WTC11 (cell line): ENCODE data around the gene ZNF547. TPM values are rescaled to one million over a fixed set of nuclear protein-coding genes. Genes with fewer than 3 reads are reported as not detected.

Experiments
- ATAC-seq: fragments of 200-7000 bp; cut with Tn5 transposase; 2 replicates; pipeline ENCODE4 v1.10.0; 2021; ENCODE audit warnings: mild to moderate bottlenecking, moderate library complexity
- CTCF ChIA-PET: fragments of 300-600 bp; sonication (Branson Sonifier 250); formaldehyde crosslinking; loops from one replicate; lab custom pipeline; 2021; ENCODE audit warnings: antibody characterized with exemption; lab: Charles Lee
- POLR2A ChIA-PET: fragments of 350-600 bp; sonication (Branson Sonifier 250); formaldehyde crosslinking; loops from one replicate; lab custom pipeline; 2021; ENCODE audit warnings: antibody characterized with exemption; lab: Charles Lee
- DNase-seq: peaks from one replicate; pipeline ENCODE4 v3.0.0; 2021; ENCODE audit warnings: low spot score
- H3K27ac Mint-ChIP-seq: 2 replicates; pipeline ENCODE4 v1.8.0; 2021; ENCODE audit warnings: mixed read lengths
- H3K27me3 Mint-ChIP-seq: 2 replicates; pipeline ENCODE4 v1.8.0; 2021; ENCODE audit warnings: low read depth, mild to moderate bottlenecking, moderate library complexity, mixed read lengths
- H3K36me3 Mint-ChIP-seq: 2 replicates; pipeline ENCODE4 v1.8.0; 2021; ENCODE audit warnings: mixed read lengths
- H3K4me1 Mint-ChIP-seq: 2 replicates; pipeline ENCODE4 v1.8.0; 2022; ENCODE audit warnings: mixed read lengths
- H3K4me3 Mint-ChIP-seq: 2 replicates; pipeline ENCODE4 v1.8.0; 2021; ENCODE audit warnings: mild to moderate bottlenecking, moderate library complexity, mixed read lengths
- H3K9me3 Mint-ChIP-seq: 2 replicates; pipeline ENCODE4 v1.8.0; 2021; ENCODE audit warnings: mixed read lengths
- ATF2 ChIP-seq: sonication (generic); formaldehyde crosslinking; IDR thresholded peaks from 2 replicates; pipeline ENCODE4 v1.8.1; 2022; ENCODE audit warnings: low read depth, missing genetic modification reagents, borderline replicate concordance
- ATF3 ChIP-seq: sonication (generic); formaldehyde crosslinking; conservative IDR thresholded peaks from 2 replicates; pipeline ENCODE4 v1.8.1; 2022; ENCODE audit warnings: mild to moderate bottlenecking, missing genetic modification reagents
- CREB1 ChIP-seq: sonication (generic); formaldehyde crosslinking; IDR thresholded peaks from 2 replicates; pipeline ENCODE4 v1.8.0; 2023; ENCODE audit warnings: mild to moderate bottlenecking, missing genetic modification reagents
- CTCF ChIP-seq: fragments of 200-600 bp; IDR thresholded peaks from 2 replicates; pipeline ENCODE4 v1.8.0; 2022; ENCODE audit warnings: antibody characterized with exemption
- E2F1 ChIP-seq: sonication (generic); formaldehyde crosslinking; IDR thresholded peaks from 2 replicates; pipeline ENCODE4 v1.8.0; 2022; ENCODE audit warnings: mild to moderate bottlenecking, missing genetic modification reagents
- TCF7 ChIP-seq: sonication (generic); formaldehyde crosslinking; IDR thresholded peaks from 2 replicates; pipeline ENCODE4 v1.8.0; 2022; ENCODE audit warnings: mild to moderate bottlenecking, low read depth, missing genetic modification reagents, moderate library complexity
- USF2 ChIP-seq: sonication (generic); formaldehyde crosslinking; IDR thresholded peaks from 2 replicates; pipeline ENCODE4 v1.8.1; 2023; ENCODE audit warnings: mild to moderate bottlenecking, missing genetic modification reagents, moderate library complexity
- ZNF138 ChIP-seq: sonication (generic); formaldehyde crosslinking; conservative IDR thresholded peaks from 2 replicates; pipeline ENCODE4 v1.8.1; 2022; ENCODE audit warnings: mild to moderate bottlenecking, moderate library complexity, missing genetic modification reagents
- total RNA-seq: library from RNA; stranded (reverse); gene quantifications from 3 replicates; pipeline ENCODE4 v1.2.3, GENCODE V29; 2021

ZNF547 gene
- total RNA-seq, 1 experiment from 2014 or later = 2.3 TPM

GRCh38 chr19:57421037-57421436 lies 57.7 kb downstream of the ZNF547 start:
- Mint-ChIP-seq H3K36me3 (peaks cover 21% of the 10 kb centered on the region), H3K9me3 (no peaks in the 10 kb centered on the region), H3K4me1 (no peaks in the 10 kb centered on the region), H3K27me3 (no peaks in the 10 kb centered on the region), H3K27ac (no peak overlapping the region), H3K4me3 (no peak overlapping the region)
- DNase-seq = no peak
- ChIA-PET CTCF (no interaction called here), POLR2A (no interaction called here)
- TF ChIP-seq ATF2 (CRISPR knock-in tag) (no peak), TCF7 (no peak), CREB1 (CRISPR knock-in tag) (no peak), ATF3 (CRISPR knock-in tag) (no peak), ZNF138 (no peak), CTCF (no peak), E2F1 (no peak), USF2 (CRISPR knock-in tag) (no peak)
- no peak for ATAC-seq

Other genes starting within 250 kb of the ZNF547 start
- gene USP29, start 243.6 kb upstream of the ZNF547 start, total RNA-seq = not detected in 3 replicates
- not detected in 3 replicates for gene ZIM3, start 218.3 kb upstream of the ZNF547 start, total RNA-seq
- gene DUXA, start 196.1 kb upstream of the ZNF547 start, total RNA-seq = not detected in 3 replicates
- gene ZNF264, start 172.1 kb upstream of the ZNF547 start, total RNA-seq = 24.0 to 27.0 TPM (median 26.6 TPM) in 3 replicates
- gene AURKC, start 132.5 kb upstream of the ZNF547 start, total RNA-seq = 3.6 to 6.7 TPM (median 5.1 TPM) in 3 replicates
- gene ZNF805, start 122.9 kb upstream of the ZNF547 start, total RNA-seq = 16.1 to 18.2 TPM (median 17.9 TPM) in 3 replicates
- gene ZNF460, start 83.1 kb upstream of the ZNF547 start, total RNA-seq = 50.8 to 62.9 TPM (median 52.2 TPM) in 3 replicates
- 8.3 to 8.9 TPM (median 8.4 TPM) in 3 replicates for gene ZNF543, start 43.1 kb upstream of the ZNF547 start, total RNA-seq
- 10.4 to 11.0 TPM (median 10.8 TPM) in 3 replicates for gene ZNF304, start 12.3 kb upstream of the ZNF547 start, total RNA-seq
- 10.5 to 11.7 TPM (median 10.5 TPM) in 3 replicates for gene TRAPPC2B, start within 50 bp of the ZNF547 start, total RNA-seq
- 10.8 to 14.2 TPM (median 11.3 TPM) in 3 replicates for gene ZNF548, start 26.3 kb downstream of the ZNF547 start, total RNA-seq
- gene ZNF17, start 47.6 kb downstream of the ZNF547 start, total RNA-seq = 6.7 to 10.3 TPM (median 7.7 TPM) in 3 replicates
- gene ZNF749, start 71.8 kb downstream of the ZNF547 start, total RNA-seq = 32.3 to 34.7 TPM (median 34.6 TPM) in 3 replicates
- gene VN1R1, start 93.6 kb downstream of the ZNF547 start, total RNA-seq = 0.73 to 0.89 TPM (median 0.83 TPM) in 3 replicates
- gene ZNF772, start 114.0 kb downstream of the ZNF547 start, total RNA-seq = 13.1 to 15.0 TPM (median 14.0 TPM) in 3 replicates
- 9.0 to 11.3 TPM (median 9.1 TPM) in 3 replicates for gene ZNF419, start 124.2 kb downstream of the ZNF547 start, total RNA-seq
- gene ZNF773, start 136.4 kb downstream of the ZNF547 start, total RNA-seq = 6.3 to 8.6 TPM (median 6.8 TPM) in 3 replicates
- gene ZNF549, start 163.8 kb downstream of the ZNF547 start, total RNA-seq = 8.8 to 9.7 TPM (median 9.2 TPM) in 3 replicates
- gene ZNF550, start 196.3 kb downstream of the ZNF547 start, total RNA-seq = 13.0 to 17.5 TPM (median 15.5 TPM) in 3 replicates
- gene ZNF416, start 215.4 kb downstream of the ZNF547 start, total RNA-seq = 8.3 to 10.0 TPM (median 9.1 TPM) in 3 replicates
- 30.0 to 31.5 TPM (median 31.1 TPM) in 3 replicates for gene ZIK1, start 220.6 kb downstream of the ZNF547 start, total RNA-seq
- gene ZNF530, start 236.3 kb downstream of the ZNF547 start, total RNA-seq = 10.4 to 12.0 TPM (median 11.2 TPM) in 3 replicates